Measurements from ENCODE around the gene RAB10.
"Not testable (repeated sequence)": the region's sequence is repeated elsewhere in the genome, so short reads cannot be mapped to it uniquely, and the experiment has no call there.

Gene RAB10

DNA sequence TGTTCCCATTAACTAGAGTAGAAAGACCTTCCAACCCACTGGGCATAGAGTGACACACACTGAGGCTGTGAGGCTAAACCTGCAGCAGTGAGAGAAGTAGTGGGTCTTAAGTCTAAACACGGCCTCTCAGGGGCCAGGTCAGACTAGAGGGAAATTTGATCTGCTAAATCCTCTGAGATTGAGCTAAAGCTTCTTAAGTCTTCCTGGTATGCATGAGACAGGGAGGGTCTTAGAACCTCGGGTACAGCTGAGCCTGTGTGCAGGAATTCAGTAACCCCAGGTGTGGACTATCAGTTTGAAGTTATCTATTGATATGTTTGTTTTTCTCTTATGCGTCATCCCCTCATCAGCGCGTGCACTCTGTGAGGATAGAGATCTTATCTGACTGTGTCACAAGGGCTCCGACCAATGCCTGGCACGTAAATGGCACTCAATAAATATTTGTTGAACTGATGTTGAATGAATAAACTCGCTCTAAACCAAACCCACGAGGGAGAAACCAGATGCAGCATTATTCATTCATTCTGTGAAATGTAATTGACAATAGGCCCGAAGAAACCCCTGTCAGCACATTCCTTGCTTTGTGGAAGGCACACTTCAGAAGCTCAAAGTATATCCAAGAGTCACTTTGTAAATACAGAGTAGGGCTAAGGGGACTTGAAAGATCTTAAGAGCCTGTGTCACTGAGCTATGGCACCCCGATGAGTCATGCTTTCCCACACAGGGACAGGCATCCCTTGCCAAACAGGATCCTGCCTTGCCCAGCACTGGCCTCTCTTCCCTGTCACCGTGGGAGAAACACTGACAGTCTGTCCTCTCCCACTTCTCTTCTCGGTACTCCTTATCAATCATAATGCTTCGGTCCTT, 21.7 kb upstream of the RAB10 start:
- Histone ChIP-seq H3K27me3 (ENCODE audit: insufficient read depth, low read length, poor library complexity) (no peaks in the 10 kb centered on the region), H3K4me3 (ENCODE audit: low read depth in 1 of 2, low read length in 2 of 2) (no peak overlapping the region), H3K9me3 (ENCODE audit: insufficient read depth, low read length, severe bottlenecking) (peaks cover 3% of the 10 kb centered on the region), H3K4me1 (ENCODE audit: insufficient read depth, low read length) (no peaks in the 10 kb centered on the region), H3K79me2 (ENCODE audit: insufficient read depth, low read length) (no peaks in the 10 kb centered on the region), H3K4me2 (ENCODE audit: insufficient read depth, low read length) (no peak overlapping the region), H3K9ac (ENCODE audit: low read depth, low read length) (no peak overlapping the region), H3K36me3 (ENCODE audit: insufficient read depth, low read length) (no peaks in the 10 kb centered on the region), H2AFZ (ENCODE audit: low read depth, low read length) (no peak overlapping the region), H4K20me1 (ENCODE audit: insufficient read depth, low read length) (no peaks in the 10 kb centered on the region), H3K27ac (ENCODE audit: low read length) (no peak overlapping the region)
- TF ChIP-seq, protein P1, sequence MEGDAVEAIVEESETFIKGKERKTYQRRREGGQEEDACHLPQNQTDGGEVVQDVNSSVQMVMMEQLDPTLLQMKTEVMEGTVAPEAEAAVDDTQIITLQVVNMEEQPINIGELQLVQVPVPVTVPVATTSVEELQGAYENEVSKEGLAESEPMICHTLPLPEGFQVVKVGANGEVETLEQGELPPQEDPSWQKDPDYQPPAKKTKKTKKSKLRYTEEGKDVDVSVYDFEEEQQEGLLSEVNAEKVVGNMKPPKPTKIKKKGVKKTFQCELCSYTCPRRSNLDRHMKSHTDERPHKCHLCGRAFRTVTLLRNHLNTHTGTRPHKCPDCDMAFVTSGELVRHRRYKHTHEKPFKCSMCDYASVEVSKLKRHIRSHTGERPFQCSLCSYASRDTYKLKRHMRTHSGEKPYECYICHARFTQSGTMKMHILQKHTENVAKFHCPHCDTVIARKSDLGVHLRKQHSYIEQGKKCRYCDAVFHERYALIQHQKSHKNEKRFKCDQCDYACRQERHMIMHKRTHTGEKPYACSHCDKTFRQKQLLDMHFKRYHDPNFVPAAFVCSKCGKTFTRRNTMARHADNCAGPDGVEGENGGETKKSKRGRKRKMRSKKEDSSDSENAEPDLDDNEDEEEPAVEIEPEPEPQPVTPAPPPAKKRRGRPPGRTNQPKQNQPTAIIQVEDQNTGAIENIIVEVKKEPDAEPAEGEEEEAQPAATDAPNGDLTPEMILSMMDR (IDR thresholded peaks at IDR 0.05; ENCODE audit: borderline replicate concordance, extremely low read depth, low read length, poor library complexity, severe bottlenecking) = no peak
- no peak for TF ChIP-seq EZH2 (IDR thresholded peaks at IDR 0.05; ENCODE audit: borderline replicate concordance, low read depth, low read length, severe bottlenecking)
- ATAC-seq (ENCODE audit: insufficient read depth, low read depth) = 0 out of 3 replicates have a peak, but pooled peaks have one; percentile 17
- DNase-seq = no peak

DNA sequence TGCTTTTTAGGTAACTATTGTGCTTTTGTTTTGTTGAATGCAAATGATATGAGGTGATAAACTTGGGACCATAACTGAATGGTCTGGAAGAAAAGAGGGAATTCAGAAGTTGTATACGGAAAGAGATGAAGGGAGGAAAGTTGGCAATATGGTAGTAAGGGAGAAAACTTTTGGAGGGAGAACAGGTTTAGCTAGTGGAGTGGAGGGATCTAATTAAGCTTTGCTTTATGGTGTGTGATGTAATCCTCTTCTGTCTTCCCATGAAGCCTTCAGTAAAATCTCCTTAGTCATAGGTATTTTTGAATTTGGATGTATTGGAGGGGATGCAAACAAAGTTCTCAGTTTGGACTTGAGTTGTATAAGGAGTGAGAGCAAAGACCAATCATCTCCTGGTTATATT, 20.2 kb upstream of the RAB10 start:
- Histone ChIP-seq H3K9me3 (ENCODE audit: insufficient read depth, low read length, severe bottlenecking) (peaks cover 3% of the 10 kb centered on the region), H4K20me1 (ENCODE audit: insufficient read depth, low read length) (no peaks in the 10 kb centered on the region), H2AFZ (ENCODE audit: low read depth, low read length) (no peak overlapping the region), H3K4me1 (ENCODE audit: insufficient read depth, low read length) (no peaks in the 10 kb centered on the region), H3K4me2 (ENCODE audit: insufficient read depth, low read length) (no peak overlapping the region), H3K9ac (ENCODE audit: low read depth, low read length) (no peak overlapping the region), H3K27ac (ENCODE audit: low read length) (no peak overlapping the region), H3K4me3 (ENCODE audit: low read depth in 1 of 2, low read length in 2 of 2) (no peak overlapping the region), H3K36me3 (ENCODE audit: insufficient read depth, low read length) (no peaks in the 10 kb centered on the region), H3K79me2 (ENCODE audit: insufficient read depth, low read length) (no peaks in the 10 kb centered on the region), H3K27me3 (ENCODE audit: insufficient read depth, low read length, poor library complexity) (no peaks in the 10 kb centered on the region)
- DNase-seq (no peak), ATAC-seq (ENCODE audit: insufficient read depth, low read depth) (no peak)
- TF ChIP-seq, protein P1 (IDR thresholded peaks at IDR 0.05; ENCODE audit: borderline replicate concordance, extremely low read depth, low read length, poor library complexity, severe bottlenecking) = no peak
- no peak for TF ChIP-seq EZH2 (IDR thresholded peaks at IDR 0.05; ENCODE audit: borderline replicate concordance, low read depth, low read length, severe bottlenecking)

- TF ChIP-seq EZH2 (IDR thresholded peaks at IDR 0.05; ENCODE audit: borderline replicate concordance, low read depth, low read length, severe bottlenecking) = no peak
- Histone ChIP-seq H3K79me2 (ENCODE audit: insufficient read depth, low read length) (no peaks in the 10 kb centered on the region), H3K4me3 (ENCODE audit: low read depth in 1 of 2, low read length in 2 of 2) (no peak overlapping the region), H3K4me1 (ENCODE audit: insufficient read depth, low read length) (no peaks in the 10 kb centered on the region), H3K9ac (ENCODE audit: low read depth, low read length) (no peak overlapping the region), H3K27me3 (ENCODE audit: insufficient read depth, low read length, poor library complexity) (no peaks in the 10 kb centered on the region), H3K27ac (ENCODE audit: low read length) (no peak overlapping the region), H4K20me1 (ENCODE audit: insufficient read depth, low read length) (no peaks in the 10 kb centered on the region), H2AFZ (ENCODE audit: low read depth, low read length) (no peak overlapping the region), H3K9me3 (ENCODE audit: insufficient read depth, low read length, severe bottlenecking) (no peaks in the 10 kb centered on the region), H3K4me2 (ENCODE audit: insufficient read depth, low read length) (no peak overlapping the region), H3K36me3 (ENCODE audit: insufficient read depth, low read length) (no peaks in the 10 kb centered on the region)
- ATAC-seq (ENCODE audit: insufficient read depth, low read depth) = no peak
- no peak for DNase-seq
Observed at GRCh38 chr2:26016012-26016705, 17.7 kb upstream of the RAB10 start.

DNA sequence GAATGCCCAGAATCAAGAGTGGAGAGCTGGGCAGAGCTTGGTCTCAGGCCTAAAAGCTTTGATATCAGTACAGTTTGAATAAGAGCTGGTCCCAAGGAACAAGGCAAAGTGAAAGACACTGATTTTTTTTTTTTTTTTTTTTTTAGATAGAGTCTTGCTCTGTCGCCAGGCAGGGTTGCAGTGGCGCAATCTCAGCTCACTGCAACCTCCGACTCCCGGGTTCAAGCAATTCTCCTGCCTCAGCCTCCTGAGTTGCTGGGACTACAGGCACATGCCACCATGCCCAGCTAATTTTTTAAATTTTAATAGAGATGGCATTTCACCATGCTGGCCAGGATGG, 17.2 kb upstream of the RAB10 start:
- H3K4me3 ChIP-seq (ENCODE audit: low read depth in 1 of 2, low read length in 2 of 2); H3K27ac ChIP-seq (ENCODE audit: low read length); ATAC-seq (ENCODE audit: insufficient read depth, low read depth); H3K79me2 ChIP-seq (ENCODE audit: insufficient read depth, low read length); H2AFZ ChIP-seq (ENCODE audit: low read depth, low read length); H4K20me1 ChIP-seq (ENCODE audit: insufficient read depth, low read length); DNase-seq; H3K9me3 ChIP-seq (ENCODE audit: insufficient read depth, low read length, severe bottlenecking); H3K4me1 ChIP-seq (ENCODE audit: insufficient read depth, low read length); H3K4me2 ChIP-seq (ENCODE audit: insufficient read depth, low read length); H3K27me3 ChIP-seq (ENCODE audit: insufficient read depth, low read length, poor library complexity); H3K9ac ChIP-seq (ENCODE audit: low read depth, low read length); H3K36me3 ChIP-seq (ENCODE audit: insufficient read depth, low read length): not testable (repeated sequence)

Measured in DND-41 (cell line).